Measurements from ENCODE around the gene GNAO1. TPM values are rescaled to one million over a fixed set of nuclear protein-coding genes. Genes with fewer than 3 reads are reported as not detected.

GNAO1 gene
- total RNA-seq, 1 donor from 2014 or later = 15.4 TPM

DNA sequence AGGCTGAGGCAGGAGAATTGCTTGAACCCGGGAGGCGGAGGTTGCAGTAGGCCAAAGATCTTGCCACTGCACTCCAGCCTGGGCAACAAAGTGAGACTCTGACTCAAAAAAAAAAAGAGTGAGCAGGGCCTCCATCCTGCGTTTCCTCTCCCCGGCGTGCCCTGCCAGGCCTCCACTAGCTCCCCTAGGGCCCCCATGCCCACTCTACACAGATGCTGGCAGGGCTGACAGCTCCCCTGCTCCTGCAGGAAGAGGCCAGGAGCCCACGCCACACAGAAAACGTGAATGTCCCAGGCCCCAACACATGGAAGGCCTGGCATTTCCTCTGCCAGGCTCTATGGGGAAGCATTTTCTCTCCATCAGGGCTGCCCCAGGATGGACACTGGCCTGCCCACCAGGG, 124.7 kb downstream of the GNAO1 start:
- H3K9me3 ChIP-seq (replicated peaks) = no peaks in the 10 kb centered on the region
- no peaks in the 10 kb centered on the region for H3K36me3 ChIP-seq
- no peak overlapping the region for H3K4me3 ChIP-seq
- no peak overlapping the region for H3K27ac ChIP-seq (replicated peaks)
- TF ChIP-seq, protein P1, sequence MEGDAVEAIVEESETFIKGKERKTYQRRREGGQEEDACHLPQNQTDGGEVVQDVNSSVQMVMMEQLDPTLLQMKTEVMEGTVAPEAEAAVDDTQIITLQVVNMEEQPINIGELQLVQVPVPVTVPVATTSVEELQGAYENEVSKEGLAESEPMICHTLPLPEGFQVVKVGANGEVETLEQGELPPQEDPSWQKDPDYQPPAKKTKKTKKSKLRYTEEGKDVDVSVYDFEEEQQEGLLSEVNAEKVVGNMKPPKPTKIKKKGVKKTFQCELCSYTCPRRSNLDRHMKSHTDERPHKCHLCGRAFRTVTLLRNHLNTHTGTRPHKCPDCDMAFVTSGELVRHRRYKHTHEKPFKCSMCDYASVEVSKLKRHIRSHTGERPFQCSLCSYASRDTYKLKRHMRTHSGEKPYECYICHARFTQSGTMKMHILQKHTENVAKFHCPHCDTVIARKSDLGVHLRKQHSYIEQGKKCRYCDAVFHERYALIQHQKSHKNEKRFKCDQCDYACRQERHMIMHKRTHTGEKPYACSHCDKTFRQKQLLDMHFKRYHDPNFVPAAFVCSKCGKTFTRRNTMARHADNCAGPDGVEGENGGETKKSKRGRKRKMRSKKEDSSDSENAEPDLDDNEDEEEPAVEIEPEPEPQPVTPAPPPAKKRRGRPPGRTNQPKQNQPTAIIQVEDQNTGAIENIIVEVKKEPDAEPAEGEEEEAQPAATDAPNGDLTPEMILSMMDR (IDR thresholded peaks at IDR 0.05; ENCODE audit: borderline replicate concordance) = no peak
- no peak for DNase-seq
- no peaks in the 10 kb centered on the region for H3K27me3 ChIP-seq (ENCODE audit: low read depth)
- intact Hi-C loops (cut with micrococcal nuclease) = loop anchor here (5.0 to 10.0 kb wide), 2 partner anchors 281 to 374 kb away; no protein-coding TSS in a partner anchor
- H3K4me1 ChIP-seq = peaks cover 6% of the 10 kb centered on the region

GRCh38 chr16:56316545-56316944, 125.3 kb downstream of the GNAO1 start:
- peaks cover 6% of the 10 kb centered on the region for H3K4me1 ChIP-seq
- intact Hi-C loops (cut with micrococcal nuclease) = loop anchor here (5.0 to 10.0 kb wide), 2 partner anchors 282 to 374 kb away; no protein-coding TSS in a partner anchor
- no peaks in the 10 kb centered on the region for H3K36me3 ChIP-seq
- no peak overlapping the region for H3K27ac ChIP-seq (replicated peaks)
- no peak overlapping the region for H3K4me3 ChIP-seq
- no peaks in the 10 kb centered on the region for H3K9me3 ChIP-seq (replicated peaks)
- DNase-seq = no peak
- no peaks in the 10 kb centered on the region for H3K27me3 ChIP-seq (ENCODE audit: low read depth)
- TF ChIP-seq, protein P1 (IDR thresholded peaks at IDR 0.05; ENCODE audit: borderline replicate concordance) = no peak

DNA sequence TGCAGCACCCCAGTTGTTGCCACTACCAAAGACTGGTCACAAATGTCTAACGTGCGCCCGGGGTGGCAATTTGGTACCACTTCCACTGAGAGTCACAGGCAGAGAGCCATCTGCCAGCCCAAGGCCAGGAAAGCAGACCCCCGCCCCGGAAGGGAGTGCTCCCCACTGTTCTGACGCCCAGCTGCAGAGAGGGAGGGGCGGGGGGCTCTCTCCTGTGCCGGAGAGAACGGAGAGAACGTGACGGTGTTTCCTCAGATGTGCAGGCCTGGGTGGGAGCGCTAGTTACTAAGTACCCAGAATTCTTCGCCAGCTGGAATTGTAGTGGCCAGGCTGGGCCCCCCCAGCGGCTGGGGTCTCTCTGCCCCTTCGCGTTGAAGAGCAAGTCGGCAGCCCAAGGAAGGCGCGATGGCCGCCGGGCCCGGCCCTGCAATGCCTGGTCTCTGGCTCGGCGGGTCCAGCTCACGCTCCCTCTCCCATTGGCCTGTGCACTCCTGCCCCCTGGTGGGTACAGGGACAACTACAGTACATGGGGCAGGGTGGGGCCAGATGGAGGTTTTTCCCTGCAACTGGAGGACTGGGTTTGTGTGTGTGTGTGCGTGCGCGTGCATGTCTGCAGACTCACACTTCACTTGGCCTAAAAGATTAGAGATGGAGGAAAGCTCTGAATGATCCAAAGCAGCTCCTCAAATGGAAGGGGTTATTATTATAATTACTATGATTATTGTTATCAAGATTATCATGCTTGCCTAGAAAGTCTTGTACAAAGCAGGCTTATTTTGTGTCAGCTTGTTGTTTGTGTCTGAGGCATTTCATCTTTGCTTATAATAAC, 126.9 kb downstream of the GNAO1 start:
- intact Hi-C loops (cut with micrococcal nuclease) = loop anchor here (5.0 to 10.0 kb wide), 2 partner anchors 283 to 376 kb away; no protein-coding TSS in a partner anchor
- peak overlapping the region; percentile 55 for H3K4me3 ChIP-seq
- DNase-seq = peak; percentile 81
- no peaks in the 10 kb centered on the region for H3K9me3 ChIP-seq (replicated peaks)
- H3K36me3 ChIP-seq = no peaks in the 10 kb centered on the region
- H3K4me1 ChIP-seq = peaks cover 6% of the 10 kb centered on the region
- TF ChIP-seq, protein P1 (IDR thresholded peaks at IDR 0.05; ENCODE audit: borderline replicate concordance) = peak; percentile 98
- no peak overlapping the region for H3K27ac ChIP-seq (replicated peaks)
- H3K27me3 ChIP-seq (ENCODE audit: low read depth) = no peaks in the 10 kb centered on the region

GRCh38 chr16:56318827-56319140, 127.5 kb downstream of the GNAO1 start:
- DNase-seq = no peak
- H3K27me3 ChIP-seq (ENCODE audit: low read depth) = no peaks in the 10 kb centered on the region
- TF ChIP-seq, protein P1 (IDR thresholded peaks at IDR 0.05; ENCODE audit: borderline replicate concordance) = no peak
- H3K9me3 ChIP-seq (replicated peaks) = no peaks in the 10 kb centered on the region
- no peaks in the 10 kb centered on the region for H3K36me3 ChIP-seq
- H3K27ac ChIP-seq (replicated peaks) = no peak overlapping the region
- no peak overlapping the region for H3K4me3 ChIP-seq
- intact Hi-C loops (cut with micrococcal nuclease) = loop anchor here (5.0 to 10.0 kb wide), 2 partner anchors 284 to 376 kb away; no protein-coding TSS in a partner anchor
- H3K4me1 ChIP-seq = peaks cover 6% of the 10 kb centered on the region

GRCh38 chr16:56319376-56319775, 128.1 kb downstream of the GNAO1 start:
- TF ChIP-seq, protein P1 (IDR thresholded peaks at IDR 0.05; ENCODE audit: borderline replicate concordance) = no peak
- intact Hi-C loops (cut with micrococcal nuclease) = loop anchor here (5.0 to 10.0 kb wide), 2 partner anchors 285 to 377 kb away; no protein-coding TSS in a partner anchor
- Histone ChIP-seq H3K27ac (replicated peaks) (no peak overlapping the region), H3K36me3 (no peaks in the 10 kb centered on the region), H3K27me3 (ENCODE audit: low read depth) (no peaks in the 10 kb centered on the region), H3K9me3 (replicated peaks) (no peaks in the 10 kb centered on the region), H3K4me3 (no peak overlapping the region), H3K4me1 (peaks cover 6% of the 10 kb centered on the region)
- no peak for DNase-seq

Measured in left ventricle myocardium inferior (tissue), 1 donor.